ENCODE results near the gene DUSP12. TPM values are rescaled to one million over a fixed set of nuclear protein-coding genes. Genes with fewer than 3 reads are reported as not detected.

Gene DUSP12
- total and polyA plus RNA-seq, 2 experiments from 2014 or later, result 28.4 to 37.2 TPM

DNA sequence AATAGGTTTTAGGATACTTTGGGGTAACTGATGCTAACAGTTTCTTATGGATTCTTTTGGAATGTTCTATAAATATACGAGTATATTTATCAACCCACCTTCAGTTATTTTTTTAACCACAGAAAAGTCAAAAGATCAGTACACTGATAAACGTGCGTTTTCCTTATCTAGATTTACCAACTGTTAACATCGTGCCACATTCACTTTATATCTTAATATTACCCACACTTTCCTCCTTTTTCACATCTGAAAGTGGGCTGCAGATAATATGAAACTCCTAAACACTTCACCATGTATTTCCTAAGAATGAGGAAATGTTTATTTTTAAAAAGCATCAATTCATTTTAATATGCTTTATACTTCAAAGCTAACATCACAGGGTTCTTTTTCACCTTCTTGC is 24.2 kb downstream of the DUSP12 start (continued):
- TF ChIP-seq, protein P1, sequence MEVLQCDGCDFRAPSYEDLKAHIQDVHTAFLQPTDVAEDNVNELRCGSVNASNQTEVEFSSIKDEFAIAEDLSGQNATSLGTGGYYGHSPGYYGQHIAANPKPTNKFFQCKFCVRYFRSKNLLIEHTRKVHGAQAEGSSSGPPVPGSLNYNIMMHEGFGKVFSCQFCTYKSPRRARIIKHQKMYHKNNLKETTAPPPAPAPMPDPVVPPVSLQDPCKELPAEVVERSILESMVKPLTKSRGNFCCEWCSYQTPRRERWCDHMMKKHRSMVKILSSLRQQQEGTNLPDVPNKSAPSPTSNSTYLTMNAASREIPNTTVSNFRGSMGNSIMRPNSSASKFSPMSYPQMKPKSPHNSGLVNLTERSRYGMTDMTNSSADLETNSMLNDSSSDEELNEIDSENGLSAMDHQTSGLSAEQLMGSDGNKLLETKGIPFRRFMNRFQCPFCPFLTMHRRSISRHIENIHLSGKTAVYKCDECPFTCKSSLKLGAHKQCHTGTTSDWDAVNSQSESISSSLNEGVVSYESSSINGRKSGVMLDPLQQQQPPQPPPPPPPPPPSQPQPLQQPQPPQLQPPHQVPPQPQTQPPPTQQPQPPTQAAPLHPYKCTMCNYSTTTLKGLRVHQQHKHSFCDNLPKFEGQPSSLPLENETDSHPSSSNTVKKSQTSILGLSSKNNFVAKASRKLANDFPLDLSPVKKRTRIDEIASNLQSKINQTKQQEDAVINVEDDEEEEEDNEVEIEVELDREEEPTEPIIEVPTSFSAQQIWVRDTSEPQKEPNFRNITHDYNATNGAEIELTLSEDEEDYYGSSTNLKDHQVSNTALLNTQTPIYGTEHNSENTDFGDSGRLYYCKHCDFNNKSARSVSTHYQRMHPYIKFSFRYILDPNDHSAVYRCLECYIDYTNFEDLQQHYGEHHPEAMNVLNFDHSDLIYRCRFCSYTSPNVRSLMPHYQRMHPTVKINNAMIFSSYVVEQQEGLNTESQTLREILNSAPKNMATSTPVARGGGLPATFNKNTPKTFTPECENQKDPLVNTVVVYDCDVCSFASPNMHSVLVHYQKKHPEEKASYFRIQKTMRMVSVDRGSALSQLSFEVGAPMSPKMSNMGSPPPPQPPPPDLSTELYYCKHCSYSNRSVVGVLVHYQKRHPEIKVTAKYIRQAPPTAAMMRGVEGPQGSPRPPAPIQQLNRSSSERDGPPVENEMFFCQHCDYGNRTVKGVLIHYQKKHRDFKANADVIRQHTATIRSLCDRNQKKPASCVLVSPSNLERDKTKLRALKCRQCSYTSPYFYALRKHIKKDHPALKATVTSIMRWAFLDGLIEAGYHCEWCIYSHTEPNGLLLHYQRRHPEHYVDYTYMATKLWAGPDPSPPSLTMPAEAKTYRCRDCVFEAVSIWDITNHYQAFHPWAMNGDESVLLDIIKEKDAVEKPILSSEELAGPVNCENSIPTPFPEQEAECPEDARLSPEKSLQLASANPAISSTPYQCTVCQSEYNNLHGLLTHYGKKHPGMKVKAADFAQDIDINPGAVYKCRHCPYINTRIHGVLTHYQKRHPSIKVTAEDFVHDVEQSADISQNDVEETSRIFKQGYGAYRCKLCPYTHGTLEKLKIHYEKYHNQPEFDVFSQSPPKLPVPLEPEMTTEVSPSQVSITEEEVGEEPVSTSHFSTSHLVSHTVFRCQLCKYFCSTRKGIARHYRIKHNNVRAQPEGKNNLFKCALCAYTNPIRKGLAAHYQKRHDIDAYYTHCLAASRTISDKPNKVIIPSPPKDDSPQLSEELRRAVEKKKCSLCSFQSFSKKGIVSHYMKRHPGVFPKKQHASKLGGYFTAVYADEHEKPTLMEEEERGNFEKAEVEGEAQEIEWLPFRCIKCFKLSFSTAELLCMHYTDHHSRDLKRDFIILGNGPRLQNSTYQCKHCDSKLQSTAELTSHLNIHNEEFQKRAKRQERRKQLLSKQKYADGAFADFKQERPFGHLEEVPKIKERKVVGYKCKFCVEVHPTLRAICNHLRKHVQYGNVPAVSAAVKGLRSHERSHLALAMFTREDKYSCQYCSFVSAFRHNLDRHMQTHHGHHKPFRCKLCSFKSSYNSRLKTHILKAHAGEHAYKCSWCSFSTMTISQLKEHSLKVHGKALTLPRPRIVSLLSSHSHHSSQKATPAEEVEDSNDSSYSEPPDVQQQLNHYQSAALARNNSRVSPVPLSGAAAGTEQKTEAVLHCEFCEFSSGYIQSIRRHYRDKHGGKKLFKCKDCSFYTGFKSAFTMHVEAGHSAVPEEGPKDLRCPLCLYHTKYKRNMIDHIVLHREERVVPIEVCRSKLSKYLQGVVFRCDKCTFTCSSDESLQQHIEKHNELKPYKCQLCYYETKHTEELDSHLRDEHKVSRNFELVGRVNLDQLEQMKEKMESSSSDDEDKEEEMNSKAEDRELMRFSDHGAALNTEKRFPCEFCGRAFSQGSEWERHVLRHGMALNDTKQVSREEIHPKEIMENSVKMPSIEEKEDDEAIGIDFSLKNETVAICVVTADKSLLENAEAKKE (CRISPR knock-in tag; IDR thresholded peaks at IDR 0.05), result no peak
- TF ChIP-seq STAT1 (IDR thresholded peaks at IDR 0.05; ENCODE audit: unreplicated experiment) (no peak), NANOG (IDR thresholded peaks at IDR 0.05; ENCODE audit: borderline replicate concordance) (no peak)

DNA sequence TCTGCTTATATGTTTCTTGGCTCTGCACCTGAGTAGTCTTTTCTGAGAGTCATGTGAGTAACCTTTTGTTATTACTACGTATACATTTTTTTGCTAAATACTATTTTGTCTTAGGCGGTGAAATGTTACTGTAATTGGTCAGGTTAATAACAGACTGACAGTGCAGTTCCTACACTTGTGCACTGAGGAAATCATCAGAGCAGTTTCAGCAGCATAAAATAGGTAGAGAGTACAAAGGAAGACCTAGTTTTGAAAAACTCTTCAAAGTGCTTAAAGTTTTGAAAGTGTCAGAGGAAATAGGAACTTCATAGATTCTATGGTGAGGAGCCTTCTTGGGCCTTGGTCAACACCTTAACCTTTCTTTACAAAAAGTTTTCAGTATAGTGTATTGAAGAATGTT is 27.7 kb downstream of the DUSP12 start:
- Mint-ChIP-seq H3K27me3 (ENCODE audit: insufficient read depth, low read depth, poor library complexity) (no peaks in the 10 kb centered on the region), H3K27ac (no peak overlapping the region), H3K4me3 (no peak overlapping the region), H3K4me1 (no peaks in the 10 kb centered on the region), H3K36me3 (ENCODE audit: low read depth) (no peaks in the 10 kb centered on the region), H3K9me3 (no peaks in the 10 kb centered on the region)
- Histone ChIP-seq H3K79me2 (replicated peaks; ENCODE audit: insufficient read depth) (peaks cover 17% of the 10 kb centered on the region), H2AFZ (no peak overlapping the region), H3K9me2 (ENCODE audit: insufficient read depth) (no peaks in the 10 kb centered on the region), H3K4me2 (no peak overlapping the region), H3K4me3 (no peak overlapping the region), H3K27ac (ENCODE audit: low read depth) (no peak overlapping the region), H4K20me1 (replicated peaks; ENCODE audit: insufficient read depth) (0 out of 2 replicates have a peak, but pooled peaks cover 12% of the 10 kb centered on the region), H3F3A (replicated peaks; ENCODE audit: low read depth) (no peaks in the 10 kb centered on the region), H3K36me3 (ENCODE audit: insufficient read depth) (no peaks in the 10 kb centered on the region), H3K4me1 (ENCODE audit: insufficient read depth) (no peaks in the 10 kb centered on the region), H3K27me3 (ENCODE audit: insufficient read depth) (no peaks in the 10 kb centered on the region)
- ATAC-seq (no peak), DNase-seq (ENCODE audit: low spot score) (no peak)
- TF ChIP-seq ETS1 (IDR thresholded peaks at IDR 0.05) (no peak), ZNF114 (CRISPR knock-in tag; IDR thresholded peaks at IDR 0.05) (no peak)
- TF ChIP-seq, protein P1 (CRISPR knock-in tag; IDR thresholded peaks at IDR 0.05), result no peak

All from GM23338 (cell line).